GM18907 (cell line): ENCODE results near the gene ADH4.
"Not testable (repeated sequence)": the region's sequence is repeated elsewhere in the genome, so short reads cannot be mapped to it uniquely, and the experiment has no call there.

Experiments used
- ATAC-seq: cut with Tn5 transposase; IDR thresholded peaks from one replicate; pipeline ENCODE4 v1.9.1; 2021; ENCODE audit warnings: mild to moderate bottlenecking, moderate library complexity; ENCODE audit not compliant: unreplicated experiment

The ADH4 gene

GRCh38 chr4:99084595-99084994, 59.5 kb downstream of the ADH4 start:
- no peak for ATAC-seq

GRCh38 chr4:99082192-99082591, 61.9 kb downstream of the ADH4 start:
- no peak for ATAC-seq

- not testable (repeated sequence) for ATAC-seq
These were observed 63.2 kb downstream of the ADH4 start for GRCh38 chr4:99080869-99081268.

GRCh38 chr4:99079625-99080295, 64.3 kb downstream of the ADH4 start:
- ATAC-seq = no peak

- no peak for ATAC-seq
These were observed 65.0 kb downstream of the ADH4 start for GRCh38 chr4:99078931-99079624.

- no peak for ATAC-seq
These were observed 65.8 kb downstream of the ADH4 start for GRCh38 chr4:99078336-99078735.

GRCh38 chr4:99077177-99077576, 66.9 kb downstream of the ADH4 start:
- no peak for ATAC-seq

GRCh38 chr4:99076292-99076976, 67.7 kb downstream of the ADH4 start:
- ATAC-seq = no peak

- no peak for ATAC-seq
These were observed 69.3 kb downstream of the ADH4 start for GRCh38 chr4:99074816-99075215.
